Right ventricle myocardium superior (tissue), 1 donor: ENCODE measurements around the gene TMSB4X. TPM values are rescaled to one million over a fixed set of nuclear protein-coding genes. Genes with fewer than 3 reads are reported as not detected.

Source experiments
- ATAC-seq: fragments of 200-7000 bp; cut with Tn5 transposase; one replicate; pipeline ENCODE4 v1.9.1; 2020; ENCODE audit warnings: mild to moderate bottlenecking; ENCODE audit not compliant: poor library complexity
- DNase-seq: peaks from one replicate; pipeline ENCODE4 v3.0.0-alpha.2; 2020
- intact Hi-C: fragments of 100-400 bp; cut with DNase I; formaldehyde crosslinking; loops from one replicate; pipeline ENCODE4 v1.11.2; 2022
- total RNA-seq: library from RNA; stranded (reverse); fragmentation: NEBNext Ultra II Directional; extraction: Animal tissue kit (Norgen Biotek cat#: 25700); gene quantifications from one replicate; pipeline ENCODE4 v1.2.1, GENCODE V29; 2021
- donor health status: DM: no; HTN: yes; CAD: no; lungs with severe emphysema.

Gene TMSB4X
- total RNA-seq, 1 donor from 2014 or later = 875 TPM

DNA sequence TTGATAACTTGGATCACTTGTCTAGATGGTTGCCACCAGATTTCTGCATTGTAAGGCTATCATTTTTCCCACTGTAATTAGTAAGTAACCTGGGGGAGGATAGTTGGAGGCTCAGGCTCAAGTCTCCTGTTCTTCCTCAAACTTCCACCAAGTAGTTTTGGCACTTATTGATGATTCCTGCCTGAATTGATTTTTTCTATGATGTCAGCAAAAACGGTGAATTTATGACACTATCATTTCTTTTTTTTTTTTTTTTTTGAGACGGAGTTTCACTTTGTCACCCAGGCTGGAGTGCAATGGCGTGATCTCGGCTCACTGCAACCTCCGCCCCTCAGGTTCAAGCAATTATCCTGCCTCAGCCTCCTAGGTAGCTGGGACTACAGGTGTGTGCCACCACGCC, 12.4 kb downstream of the TMSB4X start:
- no peak for DNase-seq
- no peak for ATAC-seq
- intact Hi-C loops = no loop called here

DNA sequence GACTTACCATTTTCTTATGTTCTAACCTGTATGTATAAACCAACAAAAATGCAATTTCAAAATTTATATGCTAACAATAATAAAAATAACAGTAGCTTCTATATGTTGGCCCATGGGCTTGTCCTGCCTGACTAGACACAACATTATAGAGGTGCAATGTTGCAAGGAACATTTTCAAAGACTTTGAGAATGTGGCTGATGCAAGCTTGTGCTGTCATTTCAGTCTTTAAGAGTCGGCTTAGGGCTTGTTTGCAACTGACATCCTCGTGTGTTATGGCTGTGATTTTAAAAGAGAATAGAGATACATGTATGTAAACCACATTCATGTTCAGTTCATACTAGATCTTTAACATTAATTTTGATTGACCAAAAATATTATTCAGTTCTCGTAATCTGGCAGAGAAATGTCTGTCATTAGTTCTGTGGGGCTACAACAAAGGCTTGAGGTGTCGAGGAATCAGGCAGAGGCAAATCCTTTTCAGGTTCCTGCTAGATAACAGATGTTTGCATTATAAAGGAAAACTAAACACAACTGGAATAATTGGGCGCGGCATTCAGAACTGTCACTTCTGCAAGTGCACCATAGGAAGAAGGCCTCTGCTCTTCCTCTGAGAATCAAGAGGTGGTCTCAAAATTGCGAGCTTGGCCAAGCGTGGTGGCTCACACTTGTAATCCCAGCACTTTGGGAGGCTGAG, 13.1 kb downstream of the TMSB4X start:
- intact Hi-C loops = no loop called here
- DNase-seq = no peak
- no peak for ATAC-seq

DNA sequence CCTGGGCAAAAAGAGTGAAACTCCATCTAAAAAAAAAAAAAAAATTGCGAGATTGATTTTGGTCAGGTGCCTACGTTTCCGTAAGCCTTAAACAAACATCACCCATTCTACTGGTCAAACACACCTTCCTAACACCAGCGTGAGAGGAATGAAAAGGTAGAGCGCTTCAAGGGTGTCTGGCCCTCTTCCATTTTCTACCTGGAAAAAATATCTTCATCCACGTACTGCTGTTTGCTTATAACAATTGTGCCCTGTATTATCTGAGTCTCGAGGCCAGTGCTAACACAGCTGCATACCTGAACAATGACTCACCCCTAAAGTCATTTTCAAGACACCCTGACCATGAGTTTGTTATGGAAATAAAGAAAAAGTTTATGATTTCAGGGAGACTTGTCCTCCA, 13.9 kb downstream of the TMSB4X start:
- ATAC-seq = peak; percentile 49
- intact Hi-C loops = no loop called here
- DNase-seq = no peak

DNA sequence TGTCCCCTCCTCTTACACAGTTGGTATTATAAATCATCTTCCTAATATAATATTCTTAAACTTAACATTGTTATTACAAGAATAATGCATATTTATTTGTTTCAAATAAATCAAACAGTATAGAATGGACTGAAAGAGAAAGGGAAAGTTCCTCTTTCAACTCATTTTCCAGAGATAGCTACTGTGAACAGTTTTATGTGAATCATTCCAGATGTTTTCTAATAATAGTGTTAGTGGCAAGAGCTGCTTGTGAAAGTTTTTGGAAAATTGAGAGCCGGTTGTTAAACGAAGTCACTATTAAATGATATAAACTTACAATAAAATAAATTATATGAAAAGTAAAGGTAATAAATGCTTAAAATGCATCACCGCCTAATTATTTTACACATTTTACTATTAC, 14.6 kb downstream of the TMSB4X start:
- ATAC-seq = no peak
- intact Hi-C loops = no loop called here
- DNase-seq = no peak

DNA sequence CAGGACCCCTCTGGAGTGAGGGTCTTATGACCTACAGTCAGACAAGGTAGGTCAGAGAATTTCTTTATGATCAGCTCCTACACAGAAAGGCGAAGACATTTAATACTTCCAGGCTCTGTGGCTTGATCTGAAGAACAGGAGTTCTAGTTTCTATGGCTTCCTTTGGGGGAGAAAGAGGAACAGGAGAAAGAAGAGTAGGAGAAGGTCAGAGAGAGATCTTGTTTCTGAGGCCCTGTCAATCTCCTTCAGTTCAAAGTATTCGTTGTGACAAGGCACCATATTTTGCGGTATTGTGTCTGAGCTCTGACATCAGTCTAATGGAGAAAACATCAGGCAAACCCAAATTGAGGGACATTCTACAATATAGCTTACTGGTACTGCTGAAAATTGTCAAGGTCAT, 16.7 kb downstream of the TMSB4X start:
- ATAC-seq (no peak), DNase-seq (no peak)
- intact Hi-C loops = no loop called here

DNA sequence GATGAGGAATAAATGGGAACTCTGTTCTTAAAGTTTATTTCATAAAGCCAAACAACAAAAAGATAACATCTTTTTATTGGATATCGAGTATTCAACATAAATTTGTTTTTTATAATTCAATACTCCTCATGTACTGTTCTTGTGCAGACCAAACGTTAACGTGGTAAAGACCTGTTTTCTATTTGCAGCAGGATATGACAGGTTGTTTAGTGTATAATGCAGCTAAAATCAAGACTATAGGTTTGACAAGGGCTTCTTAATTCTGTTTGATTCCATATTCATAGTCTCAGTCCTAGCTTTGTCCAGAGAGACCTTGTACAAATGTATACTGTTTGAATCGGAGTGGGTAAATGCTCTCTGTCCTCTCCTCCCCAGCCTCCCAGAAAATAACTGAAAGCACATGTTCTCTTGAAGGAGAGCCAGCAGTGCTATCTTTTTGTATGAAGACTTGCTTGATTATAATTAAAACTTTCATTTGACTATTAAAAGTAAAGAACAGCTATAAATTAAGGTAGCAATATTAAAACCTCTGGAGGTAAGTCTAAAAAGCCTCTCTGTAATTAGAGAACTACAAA, 17.7 kb downstream of the TMSB4X start:
- intact Hi-C loops = no loop called here
- DNase-seq (no peak), ATAC-seq (no peak)

DNA sequence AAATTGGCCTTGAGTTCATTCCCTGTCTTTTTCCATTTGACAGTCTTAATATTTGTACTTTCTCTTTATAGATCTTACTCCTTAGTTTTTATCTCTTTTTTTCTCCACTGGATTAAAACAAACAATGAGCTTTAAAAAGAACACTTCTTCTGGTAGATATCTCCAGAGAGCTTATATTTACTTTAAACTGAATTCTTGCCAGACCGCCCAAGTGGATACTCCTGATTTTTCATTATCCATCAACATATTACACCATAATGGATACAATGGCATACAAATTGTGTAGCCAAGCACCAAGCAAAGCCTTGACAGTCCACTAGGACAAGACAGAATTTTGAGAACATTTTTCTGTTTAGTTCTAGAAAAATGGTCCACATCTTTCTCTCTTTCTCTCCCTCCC, 18.9 kb downstream of the TMSB4X start:
- no peak for ATAC-seq
- DNase-seq = no peak
- intact Hi-C loops = no loop called here

DNA sequence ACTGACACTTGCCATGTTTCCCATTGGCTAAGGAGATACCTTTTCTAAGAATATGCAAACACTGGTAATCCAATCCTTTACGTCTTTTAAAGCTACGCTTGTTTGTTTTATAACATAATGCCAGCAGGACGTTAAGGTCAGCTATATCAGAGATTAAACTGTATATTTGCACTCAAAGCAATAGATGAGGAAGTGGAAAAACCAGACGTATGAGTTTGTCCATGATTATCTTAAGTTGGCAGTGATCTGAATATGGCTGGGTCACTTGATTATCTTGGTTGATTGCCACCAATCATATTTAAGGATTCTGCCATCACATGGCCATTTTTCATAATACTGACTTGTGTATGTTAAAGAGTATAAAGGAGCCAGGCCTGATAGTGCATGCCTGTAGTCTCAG, 19.4 kb downstream of the TMSB4X start:
- ATAC-seq = no peak
- intact Hi-C loops = no loop called here
- no peak for DNase-seq

DNA sequence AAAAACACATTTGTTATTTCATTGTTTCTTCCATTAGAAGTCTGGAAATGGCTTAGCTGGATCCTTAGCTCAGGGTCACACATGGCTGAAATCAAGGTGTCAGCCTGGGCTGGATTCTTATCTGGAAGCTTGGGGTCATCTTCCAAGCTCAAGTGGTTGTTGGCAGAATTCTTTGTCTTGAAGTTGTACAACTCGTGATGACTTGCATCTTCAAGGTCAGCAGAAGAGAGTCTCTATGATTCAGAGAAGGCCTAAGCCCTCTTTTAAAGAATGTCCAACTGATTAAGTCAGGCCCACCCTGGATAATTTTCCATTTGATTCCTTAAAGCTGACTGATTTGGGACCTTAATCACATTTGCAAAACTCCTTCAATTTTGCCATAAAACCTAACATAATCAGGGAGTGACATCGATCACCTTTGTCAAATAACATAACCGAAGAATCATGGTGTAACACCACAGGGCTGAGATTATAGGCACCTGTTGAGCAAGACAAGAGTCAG, 22.1 kb downstream of the TMSB4X start:
- intact Hi-C loops = no loop called here

DNA sequence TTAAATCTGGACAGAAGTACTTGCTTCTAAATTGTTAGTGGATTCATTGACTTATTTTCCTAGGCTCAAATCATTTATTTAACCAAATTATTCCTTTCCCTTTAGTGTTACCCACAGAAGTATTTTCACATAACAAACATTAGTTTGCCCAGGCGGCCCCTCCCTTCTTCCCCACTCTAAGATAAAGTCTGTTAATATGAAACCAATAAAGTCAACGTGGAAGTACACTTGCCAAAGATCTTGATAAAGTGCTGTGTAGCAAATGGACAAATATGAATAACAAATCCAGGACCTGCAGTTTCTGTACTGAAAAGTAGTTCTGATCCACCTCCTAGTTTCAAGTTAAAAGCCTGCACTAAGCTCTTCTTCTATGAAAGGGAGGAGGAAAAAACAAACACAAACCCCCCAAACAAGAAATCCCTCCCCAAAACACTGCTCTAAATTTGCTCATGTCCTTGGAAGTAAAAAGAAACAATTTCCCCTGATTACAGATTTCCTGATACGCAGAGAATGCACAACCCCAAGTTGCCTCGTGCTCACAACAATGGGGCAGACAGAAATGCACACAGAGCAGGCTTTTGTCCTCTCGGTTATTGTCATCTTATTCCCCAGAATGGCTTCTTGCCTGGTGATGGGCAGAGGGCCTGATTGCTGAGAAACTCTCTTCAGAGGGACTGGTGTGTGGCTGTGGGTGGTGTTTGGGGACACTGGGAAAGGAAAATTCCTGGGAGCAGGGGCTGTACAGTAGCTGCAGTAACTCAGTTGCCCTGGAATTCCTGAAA, 23.2 kb downstream of the TMSB4X start:
- DNase-seq (no peak), ATAC-seq (no peak)
- intact Hi-C loops = no loop called here

More for the DNA sequence above, 22.1 kb downstream of the TMSB4X start:
- no peak for ATAC-seq
- DNase-seq = no peak

DNA sequence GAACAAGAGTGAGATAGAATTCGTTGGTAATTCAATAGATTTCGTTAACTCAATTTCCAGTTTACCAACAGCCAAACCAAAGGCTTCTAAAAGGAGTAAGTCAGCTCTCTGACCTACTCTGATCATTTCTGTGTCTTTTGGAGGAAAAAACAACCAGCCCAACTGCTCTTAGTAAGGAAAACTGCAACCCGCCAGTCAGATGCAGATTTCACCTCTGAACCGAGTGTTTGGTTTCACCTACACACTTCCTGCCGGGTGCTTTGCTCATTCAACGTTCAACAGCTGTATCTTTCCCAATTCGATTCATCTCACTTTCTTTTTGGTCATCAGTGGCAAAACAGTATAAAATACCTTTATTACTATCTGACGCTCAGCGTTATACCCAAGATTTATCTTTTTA, 24.5 kb downstream of the TMSB4X start:
- intact Hi-C loops = no loop called here
- DNase-seq (no peak), ATAC-seq (no peak)

DNA sequence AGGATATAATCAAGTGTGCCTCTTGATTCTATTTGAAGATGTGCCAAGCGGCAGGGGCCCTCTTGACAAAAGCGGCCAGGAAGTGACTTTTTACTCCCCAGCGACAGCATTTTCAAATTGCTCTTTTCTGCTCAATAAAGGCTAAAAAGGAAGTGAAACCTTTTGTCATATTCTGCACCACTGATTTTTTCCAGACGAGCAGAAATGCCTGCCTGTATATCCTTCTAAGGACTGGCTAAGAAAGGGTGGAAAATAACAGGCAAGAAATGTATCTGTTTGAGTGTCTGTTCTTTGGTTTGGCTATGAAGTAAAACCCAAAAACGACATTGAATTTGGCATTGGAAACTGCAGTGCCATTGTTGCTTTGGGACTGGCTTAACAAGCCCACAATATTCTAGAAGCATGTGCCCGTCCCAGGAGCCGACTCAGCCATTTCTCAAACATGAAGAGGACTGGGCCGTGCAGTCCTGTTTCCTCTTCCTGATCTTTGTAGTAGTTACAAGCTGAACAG, 25.4 kb downstream of the TMSB4X start:
- DNase-seq = no peak
- no peak for ATAC-seq
- intact Hi-C loops = no loop called here

DNA sequence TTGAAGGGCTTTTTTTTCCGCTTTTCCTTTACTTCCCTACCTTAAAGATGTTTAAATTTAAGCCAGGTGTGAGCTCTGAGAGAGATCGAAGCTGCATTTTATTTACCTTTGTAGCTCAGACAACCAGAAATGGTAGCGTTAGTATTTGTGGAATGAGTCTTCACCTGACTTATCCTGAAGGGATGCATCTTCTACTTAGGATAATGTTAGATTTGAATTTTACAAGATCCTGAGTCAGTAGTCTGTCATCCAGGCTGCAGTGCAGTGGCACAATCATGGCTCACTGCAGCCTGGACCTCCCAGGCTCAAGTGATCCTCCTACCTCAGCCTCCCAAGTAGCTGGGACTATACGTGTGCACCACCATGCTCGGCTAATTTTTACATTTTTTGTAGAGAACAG, 26.2 kb downstream of the TMSB4X start:
- intact Hi-C loops = no loop called here
- no peak for DNase-seq
- no peak for ATAC-seq

DNA sequence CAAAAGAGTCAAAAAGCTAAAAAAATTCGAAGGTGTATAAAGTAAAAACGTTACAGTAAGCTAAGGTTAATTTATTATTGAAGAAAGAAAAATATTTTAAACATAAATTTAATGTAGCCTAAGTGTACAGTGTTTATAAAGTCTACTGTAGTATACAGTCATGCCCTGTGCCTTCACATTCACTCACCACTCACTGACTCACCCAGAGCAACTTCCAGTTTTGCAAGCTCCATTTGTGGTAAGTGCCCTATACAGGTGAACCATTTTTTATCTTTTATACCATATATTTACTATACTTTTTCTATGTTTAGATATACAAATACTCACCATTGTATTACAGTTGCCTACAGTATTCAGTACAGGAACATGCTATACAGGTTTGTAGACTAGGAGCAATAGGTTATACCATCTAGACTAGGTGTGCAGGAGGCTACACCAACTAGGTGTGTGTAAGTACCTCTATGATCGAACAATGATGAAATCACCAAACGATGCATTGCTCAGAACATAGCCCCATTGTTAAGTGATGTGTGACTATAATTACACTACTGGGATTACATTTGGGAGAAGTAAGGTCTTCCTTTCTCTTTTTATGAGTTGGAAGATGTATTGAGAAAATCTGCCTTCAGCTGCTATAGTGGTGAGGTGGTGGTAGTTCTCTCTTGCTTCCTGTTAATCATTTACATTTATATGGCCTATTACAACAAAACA, 27.2 kb downstream of the TMSB4X start:
- DNase-seq (no peak), ATAC-seq (no peak)
- intact Hi-C loops = no loop called here

DNA sequence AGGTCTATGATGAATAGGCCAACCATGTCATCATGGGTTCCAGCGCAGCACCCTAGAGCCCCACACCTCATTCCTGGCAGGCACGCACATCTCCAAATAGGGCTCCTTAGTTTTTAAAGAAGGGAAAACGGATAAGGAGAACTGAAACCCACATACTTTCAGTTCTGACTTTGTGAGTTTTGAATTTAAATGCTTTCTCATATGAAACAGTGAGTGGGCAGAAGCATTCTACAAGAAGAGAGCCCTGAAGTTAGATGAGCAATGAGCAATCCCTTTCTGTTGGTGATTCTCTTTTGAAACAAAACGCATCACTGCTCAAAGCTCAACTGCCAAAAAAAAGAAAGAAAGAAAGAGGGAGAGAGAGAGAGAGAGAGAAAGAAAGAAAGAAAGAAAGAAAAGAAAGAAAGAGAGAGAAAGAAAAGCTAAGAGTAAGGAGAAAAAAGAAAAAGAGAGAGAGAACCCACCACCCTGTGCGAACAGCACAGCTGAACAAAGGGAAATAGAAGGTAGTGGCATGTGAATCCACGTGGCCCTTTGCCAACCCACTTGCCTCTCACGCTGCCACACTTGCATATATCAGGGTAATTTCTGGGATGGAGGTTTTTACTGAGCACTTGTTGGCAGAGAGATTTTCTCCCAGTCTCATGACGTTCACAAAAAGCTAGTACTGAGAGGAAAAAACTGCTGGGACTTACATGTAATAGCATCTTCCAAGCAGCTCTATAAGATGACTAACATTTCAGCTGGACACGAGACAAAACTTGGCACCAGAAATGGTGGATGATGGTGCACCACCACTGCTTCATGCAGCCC, 31.0 kb downstream of the TMSB4X start:
- no peak for DNase-seq
- no peak for ATAC-seq
- intact Hi-C loops = no loop called here

DNA sequence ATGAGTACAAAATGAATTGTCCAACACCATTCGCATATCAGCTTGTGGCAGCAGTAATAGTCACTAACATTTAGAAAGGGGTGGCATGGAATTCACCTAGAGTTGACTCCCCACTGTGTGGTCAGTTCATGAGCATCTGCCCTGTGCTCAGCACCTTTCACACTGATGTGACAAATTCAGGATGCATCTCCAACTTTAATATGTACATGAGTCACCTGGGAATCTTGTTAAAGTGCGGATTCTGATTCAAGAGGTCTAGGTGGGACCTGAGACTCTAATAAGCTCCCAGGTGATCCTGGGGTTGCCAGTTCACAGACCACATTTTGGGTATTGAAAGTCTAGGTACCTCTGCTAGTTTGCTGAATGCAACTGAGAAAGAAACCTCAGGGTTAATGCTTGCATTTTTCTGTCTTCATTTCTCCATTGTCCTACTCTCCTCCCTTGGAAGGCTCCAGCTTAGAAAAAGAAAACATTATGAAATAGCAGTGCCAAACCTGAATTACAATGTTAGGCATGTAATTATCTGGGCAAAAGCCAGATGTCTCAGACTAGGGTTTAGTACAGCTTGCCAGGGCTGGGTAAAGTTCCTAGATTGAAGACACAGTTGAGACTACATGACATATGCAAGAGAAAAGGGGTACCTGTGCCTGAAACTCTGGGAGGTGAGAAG, 32.7 kb downstream of the TMSB4X start:
- intact Hi-C loops = no loop called here
- ATAC-seq (peak; percentile 49), DNase-seq (no peak)

DNA sequence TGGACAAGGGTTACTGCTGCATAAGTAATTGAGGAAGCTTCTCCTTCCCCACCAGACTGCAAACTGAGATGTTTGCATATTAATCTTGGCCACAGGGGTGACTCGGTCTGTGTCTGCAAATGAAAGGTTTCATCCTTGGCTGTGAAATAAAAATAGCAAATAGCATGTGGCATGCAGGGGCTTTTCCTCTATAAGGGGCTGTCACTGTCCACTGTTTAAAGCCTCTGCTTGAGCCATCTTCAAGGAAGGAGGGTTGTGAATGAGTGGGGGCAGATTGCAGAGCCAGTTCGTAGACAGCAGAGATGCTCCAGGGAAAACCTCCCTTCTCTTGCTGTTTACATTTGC, 33.3 kb downstream of the TMSB4X start:
- DNase-seq (no peak), ATAC-seq (no peak)
- intact Hi-C loops = no loop called here

DNA sequence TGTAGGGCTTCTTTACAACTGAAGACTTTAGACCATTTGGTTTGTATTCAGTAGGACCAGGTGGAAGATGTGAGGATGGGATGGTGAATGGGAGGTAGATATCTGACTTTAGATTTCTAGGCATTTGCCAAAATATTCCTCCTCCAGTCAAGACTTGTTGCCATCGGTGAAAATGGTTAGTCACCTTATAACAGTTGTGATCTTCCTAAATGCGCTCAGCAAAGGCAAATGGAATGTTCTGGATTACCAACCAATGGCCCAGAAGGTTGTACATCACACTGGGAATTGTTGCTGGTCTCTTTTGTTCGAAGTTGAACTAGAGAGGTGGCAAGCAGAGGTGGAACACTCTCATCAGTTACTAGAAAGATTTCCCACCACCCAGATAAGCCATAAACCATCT, 33.9 kb downstream of the TMSB4X start:
- no peak for DNase-seq

More for the DNA sequence above, 33.9 kb downstream of the TMSB4X start:
- intact Hi-C loops = no loop called here
- no peak for ATAC-seq
